Neural progenitor cell (in vitro differentiated cells): ENCODE data around the gene TFB2M. TPM values are rescaled to one million over a fixed set of nuclear protein-coding genes. Genes with fewer than 3 reads are reported as not detected.

Experiments used
- DNase-seq: peaks from one replicate; pipeline ENCODE4 v3.0.0-alpha.2; 2016; ENCODE audit warnings: low spot score
- H2AFZ ChIP-seq: fragments of 200-600 bp; sonication (generic); replicated peaks from 2 replicates; pipeline ENCODE4 v1.6.1; 2016; ENCODE audit warnings: antibody characterized with exemption
- H3F3A ChIP-seq: fragments of 200-600 bp; sonication (generic); 2 replicates; pipeline ENCODE4 v1.6.1; 2016; ENCODE audit warnings: antibody characterized with exemption, low read depth
- H3K27ac ChIP-seq: fragments of 200-600 bp; sonication (generic); 2 replicates; pipeline ENCODE4 v1.5.1; 2016; ENCODE audit warnings: mild to moderate bottlenecking
- H3K27me3 ChIP-seq: fragments of 200-600 bp; sonication (generic); 2 replicates; pipeline ENCODE4 v1.6.1; 2016; ENCODE audit warnings: mild to moderate bottlenecking, moderate library complexity
- H3K36me3 ChIP-seq: fragments of 200-600 bp; sonication (generic); 2 replicates; pipeline ENCODE4 v1.5.1; 2016
- H3K4me1 ChIP-seq: fragments of 200-600 bp; sonication (generic); 2 replicates; pipeline ENCODE4 v1.6.1; 2016; ENCODE audit warnings: mixed run types
- H3K4me2 ChIP-seq: fragments of 200-600 bp; sonication (generic); 2 replicates; pipeline ENCODE4 v1.6.1; 2016
- H3K4me3 ChIP-seq: fragments of 200-600 bp; sonication (generic); 2 replicates; pipeline ENCODE4 v1.5.1; 2016
- H3K79me2 ChIP-seq: fragments of 200-600 bp; sonication (generic); 2 replicates; pipeline ENCODE4 v1.6.1; 2016; ENCODE audit warnings: low read depth
- H3K9ac ChIP-seq: fragments of 200-600 bp; sonication (generic); 2 replicates; pipeline ENCODE4 v1.6.1; 2016
- H3K9me3 ChIP-seq: fragments of 200-600 bp; sonication (generic); 2 replicates; pipeline ENCODE4 v1.5.1; 2016; ENCODE audit warnings: low read depth
- H4K20me1 ChIP-seq: fragments of 200-600 bp; sonication (generic); 2 replicates; pipeline ENCODE4 v1.6.1; 2016; ENCODE audit warnings: low read depth
- H3K27ac Mint-ChIP-seq: 3 replicates; pipeline ENCODE4 v1.8.0; 2021; ENCODE audit warnings: mixed read lengths
- H3K27me3 Mint-ChIP-seq: 2 replicates; pipeline ENCODE4 v1.8.0; 2022; ENCODE audit warnings: low read depth, mild to moderate bottlenecking, inconsistent platforms, moderate library complexity, mixed read lengths; ENCODE audit not compliant: insufficient read depth
- H3K36me3 Mint-ChIP-seq: 3 replicates; pipeline ENCODE4 v1.8.0; 2021; ENCODE audit warnings: mixed read lengths
- H3K4me1 Mint-ChIP-seq: 3 replicates; pipeline ENCODE4 v1.8.0; 2021; ENCODE audit warnings: mixed read lengths
- H3K4me3 Mint-ChIP-seq: 3 replicates; pipeline ENCODE4 v1.8.0; 2021; ENCODE audit warnings: mild to moderate bottlenecking, moderate library complexity, mixed read lengths
- H3K9me3 Mint-ChIP-seq: 3 replicates; pipeline ENCODE4 v1.8.0; 2020; ENCODE audit warnings: mixed read lengths
- CTCF ChIP-seq: fragments of 200-600 bp; sonication (generic); IDR thresholded peaks from 2 replicates; pipeline ENCODE4 v1.5.1; 2017; ENCODE audit warnings: antibody characterized with exemption, mild to moderate bottlenecking
- EZH2 ChIP-seq: fragments of 200-600 bp; sonication (generic); IDR thresholded peaks from 2 replicates; pipeline ENCODE4 v1.6.1; 2017; ENCODE audit warnings: antibody characterized with exemption, mild to moderate bottlenecking, moderate library complexity
- EZH2phosphoT487 ChIP-seq: fragments of 200-600 bp; sonication (generic); IDR thresholded peaks from 2 replicates; pipeline ENCODE4 v1.6.1; 2017; ENCODE audit warnings: antibody characterized with exemption
- total RNA-seq: library from RNA; depleted of rRNA; stranded (reverse); fragments of >200 nt; gene quantifications from 2 replicates; pipeline ENCODE4 v1.2.3, GENCODE V29; 2015; ENCODE audit warnings: low replicate concordance

TFB2M gene
- total RNA-seq, 1 donor from 2014 or later: 21.1 TPM

GRCh38 chr1:246515390-246516005 is 50.6 kb downstream of the TFB2M start:
- Histone ChIP-seq H3K4me1 (no peaks in the 10 kb centered on the region), H2AFZ (no peak overlapping the region), H3K36me3 (no peaks in the 10 kb centered on the region), H3K4me3 (no peak overlapping the region), H3K9me3 (no peaks in the 10 kb centered on the region), H4K20me1 (no peaks in the 10 kb centered on the region), H3K9ac (no peak overlapping the region), H3K4me2 (no peak overlapping the region), H3K79me2 (no peaks in the 10 kb centered on the region), H3K27me3 (no peaks in the 10 kb centered on the region), H3F3A (no peaks in the 10 kb centered on the region), H3K27ac (no peak overlapping the region)
- DNase-seq: no peak
- TF ChIP-seq EZH2: no peak
- Mint-ChIP-seq H3K4me1 (no peaks in the 10 kb centered on the region), H3K9me3 (peaks cover 33% of the 10 kb centered on the region), H3K27me3 (peaks cover 5% of the 10 kb centered on the region), H3K27ac (no peak overlapping the region), H3K4me3 (no peak overlapping the region), H3K36me3 (no peaks in the 10 kb centered on the region)

- no peak for TF ChIP-seq EZH2phosphoT487
- TF ChIP-seq EZH2: no peak
- no peak for TF ChIP-seq CTCF
- H3K4me3 ChIP-seq: no peak overlapping the region
- H3K27me3 ChIP-seq: no peaks in the 10 kb centered on the region
- Mint-ChIP-seq H3K4me3 (no peak overlapping the region), H3K36me3 (no peaks in the 10 kb centered on the region), H3K4me1 (no peaks in the 10 kb centered on the region), H3K27ac (no peak overlapping the region), H3K9me3 (peaks cover 27% of the 10 kb centered on the region), H3K27me3 (peaks cover 7% of the 10 kb centered on the region)
- H3K9ac ChIP-seq: no peak overlapping the region
- no peaks in the 10 kb centered on the region for H3K4me1 ChIP-seq
- no peak overlapping the region for H2AFZ ChIP-seq
- H3K27ac ChIP-seq: no peak overlapping the region
- H3K79me2 ChIP-seq: no peaks in the 10 kb centered on the region
- H3K36me3 ChIP-seq: no peaks in the 10 kb centered on the region
- H3F3A ChIP-seq: no peaks in the 10 kb centered on the region
- no peaks in the 10 kb centered on the region for H3K9me3 ChIP-seq
- DNase-seq: no peak
- no peaks in the 10 kb centered on the region for H4K20me1 ChIP-seq
- no peak overlapping the region for H3K4me2 ChIP-seq
Measured at GRCh38 chr1:246513619-246514343, 52.3 kb downstream of the TFB2M start.

- Mint-ChIP-seq H3K9me3 (peaks cover 27% of the 10 kb centered on the region), H3K4me3 (no peak overlapping the region), H3K27ac (no peak overlapping the region), H3K36me3 (no peaks in the 10 kb centered on the region), H3K4me1 (no peaks in the 10 kb centered on the region), H3K27me3 (peaks cover 7% of the 10 kb centered on the region)
- Histone ChIP-seq H3K79me2 (no peaks in the 10 kb centered on the region), H3K4me2 (no peak overlapping the region), H3K4me3 (no peak overlapping the region), H2AFZ (no peak overlapping the region), H3K4me1 (no peaks in the 10 kb centered on the region), H3K27ac (no peak overlapping the region), H3K9ac (no peak overlapping the region), H3K9me3 (no peaks in the 10 kb centered on the region), H4K20me1 (no peaks in the 10 kb centered on the region), H3F3A (no peaks in the 10 kb centered on the region), H3K27me3 (no peaks in the 10 kb centered on the region), H3K36me3 (no peaks in the 10 kb centered on the region)
- no peak for TF ChIP-seq EZH2phosphoT487
- TF ChIP-seq EZH2: no peak
- no peak for TF ChIP-seq CTCF
- DNase-seq: no peak
Measured at GRCh38 chr1:246513041-246513440, 53.0 kb downstream of the TFB2M start.

- H3K9me3 ChIP-seq: no peaks in the 10 kb centered on the region
- no peak overlapping the region for H3K27ac Mint-ChIP-seq
Measured at GRCh38 chr1:246512635-246513034, 53.4 kb downstream of the TFB2M start.

More at GRCh38 chr1:246512635-246513034, 53.4 kb downstream of the TFB2M start:
- Histone ChIP-seq H2AFZ (no peak overlapping the region), H3K4me1 (no peaks in the 10 kb centered on the region), H4K20me1 (no peaks in the 10 kb centered on the region), H3K4me2 (no peak overlapping the region), H3K79me2 (no peaks in the 10 kb centered on the region), H3K27me3 (no peaks in the 10 kb centered on the region), H3K27ac (no peak overlapping the region), H3K9ac (no peak overlapping the region), H3F3A (no peaks in the 10 kb centered on the region), H3K4me3 (no peak overlapping the region), H3K36me3 (no peaks in the 10 kb centered on the region)
- no peak for DNase-seq
- TF ChIP-seq EZH2 (no peak), CTCF (no peak), EZH2phosphoT487 (no peak)
- H3K4me3 Mint-ChIP-seq: no peak overlapping the region
- peaks cover 7% of the 10 kb centered on the region for H3K27me3 Mint-ChIP-seq
- peaks cover 26% of the 10 kb centered on the region for H3K9me3 Mint-ChIP-seq
- no peaks in the 10 kb centered on the region for H3K36me3 Mint-ChIP-seq
- H3K4me1 Mint-ChIP-seq: no peaks in the 10 kb centered on the region
